ENCODE results near the gene GRK6. TPM values are rescaled to one million over a fixed set of nuclear protein-coding genes. Genes with fewer than 3 reads are reported as not detected.

GRK6 gene
- total and polyA plus RNA-seq, 2 of the 4 experiments (the other 2 are of a cell fraction): 25.3 to 30.1 TPM

DNA sequence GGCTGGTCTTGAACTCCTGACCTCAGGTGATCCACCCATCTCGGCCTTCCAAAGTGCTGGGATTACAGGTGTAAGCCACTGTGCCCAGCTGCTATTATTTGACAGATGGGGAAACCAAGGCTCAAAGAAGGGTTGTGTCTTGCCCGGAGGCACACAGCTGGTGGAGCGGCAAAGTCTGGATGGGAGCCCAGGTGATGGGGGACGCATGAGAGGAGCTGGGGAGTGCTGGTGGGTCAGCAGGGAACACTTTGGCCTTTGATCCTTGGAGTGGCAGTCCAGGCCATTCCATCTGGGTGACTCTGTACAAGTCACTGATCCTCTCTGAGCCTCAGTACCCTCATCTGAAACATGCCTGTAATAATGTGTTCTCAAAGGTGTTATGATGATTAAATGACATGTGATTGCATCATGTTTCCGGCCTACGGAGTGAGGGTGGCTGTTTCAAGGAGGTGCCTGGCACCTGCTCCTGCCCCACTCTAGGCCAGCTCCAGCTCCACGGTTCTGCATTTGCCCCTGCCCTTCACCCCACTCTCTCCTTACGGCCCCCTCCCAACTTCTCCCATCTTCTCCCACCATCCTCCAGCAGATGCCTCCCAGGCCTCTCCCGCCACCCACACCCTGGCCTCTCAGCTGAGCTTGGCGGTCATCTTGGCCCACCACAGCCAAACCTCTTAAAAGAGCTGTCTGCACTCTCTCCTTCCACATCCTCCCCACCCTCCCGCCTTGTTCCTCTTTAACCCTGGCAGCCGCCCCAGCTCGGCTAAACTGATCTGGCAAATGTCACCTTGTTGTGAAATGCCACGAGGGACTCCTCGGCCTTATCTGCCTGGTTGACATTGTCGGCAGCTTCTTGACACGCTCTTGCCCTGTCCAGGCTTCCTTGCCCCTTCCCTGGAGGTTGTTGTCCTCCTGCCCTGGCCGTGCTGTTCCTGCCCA is 52.5 kb downstream of the GRK6 start:
- no peaks in the 10 kb centered on the region for H3K9me3 ChIP-seq (ENCODE audit: control insufficient read depth, insufficient read depth, low read length)
- H3K4me3 ChIP-seq (ENCODE audit: insufficient read depth, low read depth, low read length): no peak overlapping the region
- BruUV-seq (replicated peaks): no TSS peak
- ChIA-PET POLR2A (ENCODE audit: unreplicated experiment) (interaction anchor here (1.0 kb wide), 1 partner anchor 19 kb away, joined by 3 read pairs; the partner anchor contains the start of gene PDLIM7), CTCF (no interaction called here)
- 0 out of 2 replicates have a peak overlapping the region, but pooled peaks have one; percentile 3 for H4K5ac ChIP-seq (ENCODE audit: low read depth, low read length)
- no peak overlapping the region for H3K9ac ChIP-seq (ENCODE audit: low read depth, low read length)
- TF ChIP-seq RCOR1 (IDR thresholded peaks at IDR 0.05; ENCODE audit: insufficient replicate concordance, low read length) (no peak), CEBPB (IDR thresholded peaks at IDR 0.05; ENCODE audit: low read depth, low read length) (peak; percentile 96), NFE2L2 (IDR thresholded peaks at IDR 0.05; ENCODE audit: low read depth, low read length) (no peak), MAZ (IDR thresholded peaks at IDR 0.05; ENCODE audit: borderline replicate concordance, low read depth, low read length) (peak; percentile 26; the same call in 1 of the 2 replicates), POLR2A (IDR thresholded peaks at IDR 0.05; ENCODE audit: low read depth, low read length) (peak; percentile 29; the same call in 1 of the 2 replicates), CHD1 (IDR thresholded peaks at IDR 0.05; ENCODE audit: low read depth, low read length) (no peak)
- TF ChIP-seq, protein P1, sequence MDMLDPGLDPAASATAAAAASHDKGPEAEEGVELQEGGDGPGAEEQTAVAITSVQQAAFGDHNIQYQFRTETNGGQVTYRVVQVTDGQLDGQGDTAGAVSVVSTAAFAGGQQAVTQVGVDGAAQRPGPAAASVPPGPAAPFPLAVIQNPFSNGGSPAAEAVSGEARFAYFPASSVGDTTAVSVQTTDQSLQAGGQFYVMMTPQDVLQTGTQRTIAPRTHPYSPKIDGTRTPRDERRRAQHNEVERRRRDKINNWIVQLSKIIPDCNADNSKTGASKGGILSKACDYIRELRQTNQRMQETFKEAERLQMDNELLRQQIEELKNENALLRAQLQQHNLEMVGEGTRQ (IDR thresholded peaks at IDR 0.05; ENCODE audit: low read depth, low read length): 0 out of 2 replicates have a peak, but pooled peaks have one; percentile 2
- peak overlapping the region; percentile 43 for H3K4ac ChIP-seq (ENCODE audit: low read depth, low read length)
- WGBS, 2 experiments (ENCODE audit: extremely low coverage in 2 of 2, insufficient read length in 1 of 2): 40% methylated on average over 12 of the region's 18 CpGs; no CpG with 5 or more reads in 1 of the 2 experiments
- peak overlapping the region; percentile 40 for H2BK5ac ChIP-seq (ENCODE audit: low read depth, low read length, poor library complexity, severe bottlenecking)
- H3K4me2 ChIP-seq (ENCODE audit: low read depth, low read length): no peak overlapping the region
- DNase-seq: peak; percentile 66
- peaks cover 24% of the 10 kb centered on the region for H3K4me1 ChIP-seq (ENCODE audit: control insufficient read depth, insufficient read depth, low read length)
- H2BK20ac ChIP-seq (ENCODE audit: low read depth, low read length): no peak overlapping the region; the same call in 1 of the 2 replicates
- 0 out of 2 replicates have a peak overlapping the region, but pooled peaks have one; percentile 32 for H2BK120ac ChIP-seq (ENCODE audit: low read depth, low read length)
- in situ Hi-C loops (cut with MboI; ENCODE audit: low sequenced_read_pairs): no loop called here
- H3K27me3 ChIP-seq (ENCODE audit: control insufficient read depth, insufficient read depth, low read length): no peaks in the 10 kb centered on the region
- dilution Hi-C loops (cut with HindIII; ENCODE audit: low sequenced_read_pairs, unreplicated experiment): no loop called here
- no peak overlapping the region for H2BK15ac ChIP-seq (ENCODE audit: low read depth, low read length)
- H2AFZ ChIP-seq (replicated peaks; ENCODE audit: low read length, poor library complexity): no peak overlapping the region
- intact Hi-C loops (cut with micrococcal nuclease): no loop called here
- H2AK5ac ChIP-seq (ENCODE audit: low read depth, low read length): peak overlapping the region; percentile 49; the same call in 1 of the 2 replicates
- H3K9me1 ChIP-seq (ENCODE audit: insufficient read depth, low read length): peaks cover 13% of the 10 kb centered on the region
- no peak overlapping the region for H3K56ac ChIP-seq (ENCODE audit: extremely low read depth, insufficient read depth, low read length)
- H3K23ac ChIP-seq (ENCODE audit: low read depth, low read length): peak overlapping the region; percentile 21; the same call in 1 of the 2 replicates
- H3K27ac ChIP-seq (ENCODE audit: insufficient read depth, low read length): peak overlapping the region; percentile 28; the same call in 1 of the 2 replicates
- peaks cover 59% of the 10 kb centered on the region for H4K20me1 ChIP-seq (ENCODE audit: insufficient read depth, low read length)
- ATAC-seq (ENCODE audit: low read depth): peak; percentile 2
- H3K79me1 ChIP-seq (ENCODE audit: low read depth in 1 of 2, low read length in 2 of 2): peaks cover 3 to 28% of the 10 kb centered on the region in 2 experiments
- peaks cover 36% of the 10 kb centered on the region for H3K36me3 ChIP-seq (ENCODE audit: control insufficient read depth, insufficient read depth, low read length)
- H4K91ac ChIP-seq (ENCODE audit: insufficient read depth, low read depth, low read length): peak overlapping the region; percentile 5; the same call in 1 of the 2 replicates
- peak overlapping the region; percentile 16; the same call in 1 of the 2 replicates for H3K14ac ChIP-seq (replicated peaks; ENCODE audit: low read depth, low read length)
- peak overlapping the region; percentile 7 to 44; a peak in 2 of 4 replicates for H4K8ac ChIP-seq (ENCODE audit: low read depth in 2 of 2, low read length in 2 of 2)
- no peak overlapping the region for H3K18ac ChIP-seq (ENCODE audit: low read depth, low read length)
- peak overlapping the region; percentile 74 for H2AK9ac ChIP-seq (replicated peaks; ENCODE audit: low read depth, low read length, poor library complexity)
